OCI-LY3 (cell line): Measurements from ENCODE around the gene ALDH1L1.

Source experiments
- H2AFZ ChIP-seq: fragments of 200-600, 300-600 bp; shearing (Covaris generic); 2 replicates; pipeline ENCODE4 v1.6.0; 2014; ENCODE audit warnings: antibody characterized with exemption, low read depth, low read length
- H3K27ac ChIP-seq: fragments of 200-600, 300-600 bp; sonication (generic); 2 replicates; pipeline ENCODE4 v1.5.1; 2014; ENCODE audit warnings: mild to moderate bottlenecking, low read length, moderate library complexity, mixed read lengths
- H3K27me3 ChIP-seq: fragments of 200-600, 300-600 bp; sonication (generic); 2 replicates; pipeline ENCODE4 v1.6.1; 2014; ENCODE audit warnings: low read depth, low read length, mixed read lengths
- H3K36me3 ChIP-seq: fragments of 200-600, 300-600 bp; sonication (generic); replicated peaks from 2 replicates; pipeline ENCODE3; 2014; ENCODE audit warnings: low read depth, low read length, mixed read lengths
- H3K4me1 ChIP-seq: fragments of 300-600, 200-600 bp; sonication (generic); 2 replicates; pipeline ENCODE4 v1.6.1; 2014; ENCODE audit warnings: low read length, mixed read lengths
- H3K4me2 ChIP-seq: fragments of 200-600, 300-600 bp; sonication (generic); 2 replicates; pipeline ENCODE4 v1.6.1; 2014; ENCODE audit warnings: low read length, mixed read lengths
- H3K4me3 ChIP-seq: fragments of 300-600, 200-600 bp; sonication (generic); 2 replicates; pipeline ENCODE4 v1.5.1; 2014; ENCODE audit warnings: antibody characterized with exemption, mild to moderate bottlenecking, low read length, moderate library complexity
- H3K79me2 ChIP-seq: fragments of 300-600, 200-600 bp; shearing (Covaris generic); 2 replicates; pipeline ENCODE4 v1.6.1; 2014; ENCODE audit warnings: mild to moderate bottlenecking, low read length, mixed read lengths
- H3K9ac ChIP-seq: fragments of 300-600, 200-600 bp; shearing (Covaris generic); 2 replicates; pipeline ENCODE4 v1.6.0; 2014; ENCODE audit warnings: mild to moderate bottlenecking, low read length, moderate library complexity
- H3K9me3 ChIP-seq: fragments of 200-600, 300-600 bp; shearing (Covaris generic); 2 replicates; pipeline ENCODE4 v1.6.1; 2014; ENCODE audit warnings: low read length, mixed read lengths; ENCODE audit not compliant: insufficient read depth
- H4K20me1 ChIP-seq: fragments of 200-600, 300-600 bp; sonication (generic); 2 replicates; pipeline ENCODE4 v1.6.1; 2016; ENCODE audit warnings: low read length, mixed read lengths; ENCODE audit not compliant: insufficient read depth
- EZH2phosphoT487 ChIP-seq: fragments of 200-600 bp; shearing (Covaris generic); IDR thresholded peaks from 2 replicates; pipeline ENCODE4 v1.6.1; 2018; ENCODE audit warnings: antibody characterized with exemption, mixed run types, low read depth
- TF ChIP-seq, protein P1 (sequence below): fragments of 200-600, 300-600 bp; sonication (generic); IDR thresholded peaks from 2 replicates; pipeline ENCODE4 v1.5.1; 2014; ENCODE audit warnings: antibody characterized with exemption, low read length, low read depth

Gene ALDH1L1

DNA sequence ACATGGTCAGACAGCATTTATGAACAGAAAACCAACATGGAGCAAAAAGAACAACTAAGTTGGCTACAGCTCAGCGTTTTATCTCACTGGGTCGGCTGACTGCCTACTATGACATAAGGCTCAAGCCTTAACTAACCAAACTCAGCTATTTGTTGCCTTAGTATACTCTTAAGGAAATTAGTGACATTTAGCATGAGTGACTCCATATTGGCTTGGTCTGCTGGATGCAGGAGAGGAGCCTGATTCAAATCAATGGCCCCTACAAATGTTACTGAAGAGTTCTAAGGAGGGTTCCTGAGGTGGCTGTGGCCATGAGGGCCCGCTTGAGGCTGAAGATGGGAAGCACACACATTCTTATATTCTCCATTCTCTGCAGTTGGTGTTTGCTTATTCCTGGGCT, 20.1 kb upstream of the ALDH1L1 start:
- H4K20me1 ChIP-seq = no peaks in the 10 kb centered on the region
- H3K4me3 ChIP-seq = no peak overlapping the region
- H3K36me3 ChIP-seq = no peaks in the 10 kb centered on the region
- H3K27ac ChIP-seq = no peak overlapping the region
- no peak overlapping the region for H3K4me2 ChIP-seq
- H3K27me3 ChIP-seq = peaks cover 5% of the 10 kb centered on the region; the same call in 1 of the 2 replicates
- H3K4me1 ChIP-seq = no peaks in the 10 kb centered on the region
- TF ChIP-seq, protein P1, sequence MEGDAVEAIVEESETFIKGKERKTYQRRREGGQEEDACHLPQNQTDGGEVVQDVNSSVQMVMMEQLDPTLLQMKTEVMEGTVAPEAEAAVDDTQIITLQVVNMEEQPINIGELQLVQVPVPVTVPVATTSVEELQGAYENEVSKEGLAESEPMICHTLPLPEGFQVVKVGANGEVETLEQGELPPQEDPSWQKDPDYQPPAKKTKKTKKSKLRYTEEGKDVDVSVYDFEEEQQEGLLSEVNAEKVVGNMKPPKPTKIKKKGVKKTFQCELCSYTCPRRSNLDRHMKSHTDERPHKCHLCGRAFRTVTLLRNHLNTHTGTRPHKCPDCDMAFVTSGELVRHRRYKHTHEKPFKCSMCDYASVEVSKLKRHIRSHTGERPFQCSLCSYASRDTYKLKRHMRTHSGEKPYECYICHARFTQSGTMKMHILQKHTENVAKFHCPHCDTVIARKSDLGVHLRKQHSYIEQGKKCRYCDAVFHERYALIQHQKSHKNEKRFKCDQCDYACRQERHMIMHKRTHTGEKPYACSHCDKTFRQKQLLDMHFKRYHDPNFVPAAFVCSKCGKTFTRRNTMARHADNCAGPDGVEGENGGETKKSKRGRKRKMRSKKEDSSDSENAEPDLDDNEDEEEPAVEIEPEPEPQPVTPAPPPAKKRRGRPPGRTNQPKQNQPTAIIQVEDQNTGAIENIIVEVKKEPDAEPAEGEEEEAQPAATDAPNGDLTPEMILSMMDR = no peak
- TF ChIP-seq EZH2phosphoT487 = no peak
- no peak overlapping the region for H2AFZ ChIP-seq
- no peaks in the 10 kb centered on the region for H3K79me2 ChIP-seq
- no peaks in the 10 kb centered on the region for H3K9me3 ChIP-seq
- H3K9ac ChIP-seq = no peak overlapping the region

GRCh38 chr3:126199256-126199655, 18.9 kb upstream of the ALDH1L1 start:
- peaks cover 5% of the 10 kb centered on the region; the same call in 1 of the 2 replicates for H3K9me3 ChIP-seq
- no peaks in the 10 kb centered on the region for H3K36me3 ChIP-seq
- H3K4me3 ChIP-seq = no peak overlapping the region
- no peaks in the 10 kb centered on the region for H4K20me1 ChIP-seq
- TF ChIP-seq, protein P1 = no peak
- TF ChIP-seq EZH2phosphoT487 = no peak
- H3K4me2 ChIP-seq = no peak overlapping the region
- H3K9ac ChIP-seq = no peak overlapping the region
- H3K79me2 ChIP-seq = no peaks in the 10 kb centered on the region
- no peak overlapping the region for H3K27ac ChIP-seq
- no peak overlapping the region for H2AFZ ChIP-seq
- H3K4me1 ChIP-seq = no peaks in the 10 kb centered on the region
- H3K27me3 ChIP-seq = peaks cover 5% of the 10 kb centered on the region; the same call in 1 of the 2 replicates

DNA sequence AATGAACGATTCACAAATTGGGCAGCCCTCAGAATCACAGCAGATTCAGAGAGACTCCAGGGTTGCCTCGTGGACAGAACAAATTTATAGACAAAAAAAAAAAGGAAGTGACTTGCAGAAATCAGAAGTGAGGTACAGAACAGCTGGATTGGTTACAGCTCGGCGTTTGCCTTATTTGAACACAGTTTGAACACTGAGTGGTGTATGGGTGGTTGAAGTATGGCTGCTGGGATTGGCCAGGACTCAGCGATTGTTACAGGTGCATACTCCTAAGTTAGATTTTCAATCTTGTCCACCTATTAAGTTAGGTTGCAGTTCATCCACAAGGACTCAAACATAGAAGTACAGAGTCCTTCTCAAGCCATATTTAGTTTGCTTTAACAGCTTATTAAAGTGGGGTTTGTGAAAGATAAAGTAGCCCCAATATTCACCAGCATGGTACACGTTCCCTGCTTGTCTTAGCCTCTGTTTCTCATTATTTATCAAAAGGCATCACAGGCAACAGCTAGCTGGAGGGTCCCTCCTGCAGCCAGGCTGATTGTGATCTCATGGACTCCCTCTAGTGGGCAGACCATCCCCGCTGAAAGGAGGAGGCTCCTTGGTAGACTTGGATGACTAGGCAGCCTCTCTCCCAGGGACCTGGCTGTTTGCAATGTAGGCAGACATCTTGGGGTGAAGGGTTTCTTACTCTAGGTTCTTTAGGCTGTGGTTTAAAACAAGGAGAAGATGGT, 17.6 kb upstream of the ALDH1L1 start:
- Histone ChIP-seq H3K27ac (no peak overlapping the region), H3K36me3 (no peaks in the 10 kb centered on the region), H2AFZ (no peak overlapping the region), H3K27me3 (peaks cover 5% of the 10 kb centered on the region; the same call in 1 of the 2 replicates), H3K79me2 (no peaks in the 10 kb centered on the region), H4K20me1 (no peaks in the 10 kb centered on the region), H3K4me1 (no peaks in the 10 kb centered on the region), H3K4me2 (no peak overlapping the region), H3K9me3 (peaks cover 5% of the 10 kb centered on the region; the same call in 1 of the 2 replicates), H3K4me3 (no peak overlapping the region), H3K9ac (no peak overlapping the region)
- TF ChIP-seq, protein P1 = peak; percentile 54
- no peak for TF ChIP-seq EZH2phosphoT487

DNA sequence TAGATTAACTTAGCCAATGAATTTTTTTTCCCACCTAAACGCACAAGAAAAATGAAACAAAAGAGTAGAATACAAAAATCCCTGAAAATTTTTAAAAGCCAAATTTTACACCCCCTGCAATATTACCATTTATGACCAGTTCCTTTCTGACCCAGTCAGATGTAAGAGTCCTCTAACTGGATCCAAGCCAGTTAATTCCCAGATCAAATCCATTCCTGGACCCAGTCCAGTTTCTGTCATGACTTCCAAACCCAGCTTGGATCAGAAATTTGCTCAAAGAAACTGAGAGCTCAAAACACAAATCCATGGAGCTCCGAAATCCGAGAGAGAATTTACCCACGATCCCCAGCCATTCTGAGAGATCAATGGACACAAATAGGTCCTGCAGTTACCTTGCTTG, 17.0 kb upstream of the ALDH1L1 start:
- no peak for TF ChIP-seq EZH2phosphoT487
- Histone ChIP-seq H3K4me1 (no peaks in the 10 kb centered on the region), H3K27me3 (peaks cover 4% of the 10 kb centered on the region; the same call in 1 of the 2 replicates), H3K9me3 (peaks cover 5% of the 10 kb centered on the region; the same call in 1 of the 2 replicates), H3K4me3 (no peak overlapping the region), H3K4me2 (no peak overlapping the region), H3K27ac (no peak overlapping the region), H3K79me2 (no peaks in the 10 kb centered on the region), H4K20me1 (no peaks in the 10 kb centered on the region), H3K36me3 (no peaks in the 10 kb centered on the region), H3K9ac (no peak overlapping the region), H2AFZ (no peak overlapping the region)
